Stimulated activated CD4-positive, alpha-beta T cell treated with anti-CD3 and anti-CD28 coated beads, Interleukin-1b, Interleukin-23, amount 100 ng/mL, for 4 hours (primary cell): ENCODE data around the gene NMBR.
"Not testable (repeated sequence)": the region's sequence is repeated elsewhere in the genome, so short reads cannot be mapped to it uniquely, and the experiment has no call there.

Source experiments
- DNase-seq, 2 donors: peaks; one replicate each; pipeline ENCODE4 v3.0.0-alpha.2; 2020; ENCODE audit warnings: low read depth in 2 of 2

The NMBR gene

GRCh38 chr6:142154336-142154735 is 7.4 kb upstream of the NMBR start:
- no peak for DNase-seq

- no peak for DNase-seq
Observed at GRCh38 chr6:142153196-142153595, 6.3 kb upstream of the NMBR start.

GRCh38 chr6:142152746-142153145 is 5.8 kb upstream of the NMBR start:
- DNase-seq, result no peak

- not testable (repeated sequence) for DNase-seq
Observed at GRCh38 chr6:142141531-142141930, 5.4 kb downstream of the NMBR start.

GRCh38 chr6:142138876-142139275 is 8.0 kb downstream of the NMBR start:
- DNase-seq, result no peak

- DNase-seq, result no peak
Observed at GRCh38 chr6:142132625-142133024, 14.3 kb downstream of the NMBR start, which contains the start of gene GJE1. Gene GJE1 (plus strand): TSS chr6:142132925. CDS start chr6:142133159, 234 bp downstream.

GRCh38 chr6:142130814-142131213 is 16.1 kb downstream of the NMBR start:
- no peak for DNase-seq

- DNase-seq, result no peak
Observed at GRCh38 chr6:142121342-142121741, 25.6 kb downstream of the NMBR start.

GRCh38 chr6:142118925-142119324 is 28.0 kb downstream of the NMBR start:
- DNase-seq, result no peak

- DNase-seq, result no peak
Observed at GRCh38 chr6:142118328-142118727, 28.6 kb downstream of the NMBR start.

- no peak for DNase-seq
Observed at GRCh38 chr6:142117366-142117765, 29.6 kb downstream of the NMBR start.

GRCh38 chr6:142112451-142113061 is 34.4 kb downstream of the NMBR start:
- peak; percentile 55 to 56 for DNase-seq

GRCh38 chr6:142110820-142111219 is 36.1 kb downstream of the NMBR start:
- not testable (repeated sequence) for DNase-seq

- DNase-seq, result not testable (repeated sequence)
Observed at GRCh38 chr6:142104820-142105219, 42.1 kb downstream of the NMBR start.

- no peak for DNase-seq
Observed at GRCh38 chr6:142088858-142089216, 58.1 kb downstream of the NMBR start.

GRCh38 chr6:142087950-142088857 is 58.7 kb downstream of the NMBR start:
- DNase-seq, result no peak

- no peak for DNase-seq
Observed at GRCh38 chr6:142079130-142079529, 67.8 kb downstream of the NMBR start.

- no peak for DNase-seq
Observed at GRCh38 chr6:142075516-142076101, 71.3 kb downstream of the NMBR start.

- no peak for DNase-seq
Observed at GRCh38 chr6:142074516-142074915, 72.4 kb downstream of the NMBR start.

- no peak for DNase-seq
Observed at GRCh38 chr6:142071981-142072380, 74.9 kb downstream of the NMBR start.

- DNase-seq, result no peak
Observed at GRCh38 chr6:142068416-142068815, 78.5 kb downstream of the NMBR start.

GRCh38 chr6:142062861-142063260 is 84.1 kb downstream of the NMBR start:
- DNase-seq, result not testable (repeated sequence)
